Keratinocyte (primary cell): ENCODE data around the gene PLA1A.

Experiments
- CTCF ChIP-seq, 3 experiments: IDR thresholded peaks in 1 of 3; conservative IDR thresholded peaks in 1 of 3; optimal IDR thresholded peaks in 1 of 3; 2 replicates in 2 of 3; 3 replicates in 1 of 3; pipeline versions ENCODE3 to v1.5.1; 2011; ENCODE audit warnings: low read length in 3 of 3, mild to moderate bottlenecking in 3 of 3, moderate library complexity in 2 of 3, control low read depth in 1 of 3, inconsistent platforms in 1 of 3; ENCODE audit not compliant: insufficient read depth in 2 of 3; ENCODE audit errors: extremely low read depth in 1 of 3
- EZH2 ChIP-seq: IDR thresholded peaks from one replicate; pipeline ENCODE4 v1.6.1; 2012; ENCODE audit warnings: inconsistent platforms, mild to moderate bottlenecking, low read length, moderate library complexity

GRCh38 chr3:119625451-119626153 lies 27.9 kb downstream of the PLA1A start:
- TF ChIP-seq CTCF (optimal IDR thresholded peaks at IDR 0.05 in 1 of 3, IDR thresholded peaks at IDR 0.05 in 1 of 3, conservative IDR thresholded peaks at IDR 0.05 in 1 of 3; ENCODE audit: extremely low read depth in 1 of 3, insufficient read depth in 2 of 3, low read length in 3 of 3): no peak
- TF ChIP-seq EZH2: no peak
